ENCODE results near the gene ZNF343.

GRCh38 chr20:2509794-2510193 is 1.1 kb upstream of the ZNF343 start:
- TF ChIP-seq CTCF (IDR thresholded peaks at IDR 0.05) = no peak
- TF ChIP-seq POLR2A (IDR thresholded peaks at IDR 0.05) = no peak
- TF ChIP-seq EP300 (IDR thresholded peaks at IDR 0.05) = no peak

Data from tibial nerve (tissue), 4 donors.